ACHN (cell line): ENCODE data around the gene RIPOR3.

Experiments used
- DNase-seq: peaks from one replicate; pipeline ENCODE4 v3.0.0-alpha.2; 2015
- in situ Hi-C: cut with HindIII; loops from 2 replicates; pipeline ENCODE4 v1.10.0; 2017; ENCODE audit warnings: low sequenced_read_pairs, low pct_ligation_motif_present, low pct_unique_long_range_greater_than_20kb

The RIPOR3 gene

DNA sequence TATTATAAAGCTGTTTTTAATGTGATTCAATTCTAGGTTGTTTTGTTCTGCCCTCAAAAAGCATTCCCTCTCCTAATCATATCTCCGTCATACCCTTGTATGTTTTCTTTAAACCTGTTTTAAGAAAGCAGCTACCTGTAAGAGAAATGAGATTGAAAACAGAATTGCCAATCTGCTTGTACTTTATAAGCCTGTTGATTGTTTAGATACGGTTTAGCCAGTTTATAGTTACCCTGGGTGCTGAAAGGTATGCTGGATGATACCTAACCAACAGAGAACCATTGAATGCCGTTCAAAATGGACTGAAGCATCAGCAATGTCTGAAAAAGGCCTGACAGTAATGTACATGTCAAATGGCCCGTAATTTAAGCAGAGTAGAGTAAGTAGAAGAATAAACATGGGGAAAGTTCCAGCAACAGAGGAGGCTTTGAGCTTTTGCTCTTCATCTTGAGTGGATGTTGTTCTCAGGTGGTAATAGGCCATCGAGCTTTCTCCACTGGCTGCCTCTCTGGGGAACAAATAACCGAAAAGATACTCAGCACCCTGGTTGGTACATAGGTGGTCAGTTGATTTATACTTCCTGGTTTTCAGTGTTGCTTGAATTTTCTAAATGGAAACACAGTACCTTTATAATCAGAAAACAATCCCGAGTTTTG, 153.7 kb downstream of the RIPOR3 start:
- in situ Hi-C loops = no loop called here
- DNase-seq = no peak

DNA sequence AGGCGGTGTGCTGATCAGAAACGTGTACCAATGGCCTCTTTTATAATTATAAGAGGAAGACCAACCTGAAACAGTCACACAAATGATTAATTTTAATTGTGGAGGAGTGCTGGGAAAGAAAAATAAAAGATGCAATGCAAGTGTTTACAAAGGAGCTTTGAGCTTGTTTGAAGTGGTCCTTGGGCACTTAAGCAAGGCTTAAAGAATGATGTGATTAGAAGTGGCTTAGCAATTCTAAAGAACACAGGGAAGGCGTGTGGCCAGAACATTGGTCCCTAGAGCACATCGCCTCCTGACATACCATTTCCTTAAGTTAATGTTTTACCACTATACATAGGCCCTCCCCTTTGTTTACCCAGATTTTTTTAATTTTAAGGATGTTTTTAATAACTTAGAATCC, 155.0 kb downstream of the RIPOR3 start:
- in situ Hi-C loops = no loop called here
- DNase-seq = no peak
